Sigmoid colon (tissue), 4 donors: ENCODE results near the gene TMTC1.

Experiments
- EP300 ChIP-seq, 4 donors: sonication (generic); formaldehyde crosslinking; IDR thresholded peaks; one replicate each; pipeline ENCODE4 v1.6.1; 2017; ENCODE audit warnings: antibody characterized with exemption in 4 of 4
- POLR2A ChIP-seq, 2 donors: fragments of 450-650 bp; IDR thresholded peaks; one replicate each; pipeline ENCODE4 v1.6.1; 2016; ENCODE audit warnings: antibody characterized with exemption in 2 of 2, mild to moderate bottlenecking in 2 of 2, moderate library complexity in 2 of 2

- no peak for TF ChIP-seq EP300 (IDR thresholded peaks at IDR 0.05)
- TF ChIP-seq POLR2A (IDR thresholded peaks at IDR 0.05): no peak
These were observed 209.2 kb downstream of the TMTC1 start for GRCh38 chr12:29574500-29574899.
